Left lobe of liver (tissue), 2 donors: ENCODE results near the gene KIF3A. TPM values are rescaled to one million over a fixed set of nuclear protein-coding genes. Genes with fewer than 3 reads are reported as not detected.

ENCODE experiments used
- ATAC-seq: fragments of 200-7000 bp; cut with Tn5 transposase; one replicate; pipeline ENCODE4 v1.9.1; 2020; ENCODE audit warnings: mild to moderate bottlenecking, moderate library complexity
- DNase-seq: peaks from one replicate; pipeline ENCODE4 v3.0.0-alpha.2; 2020; ENCODE audit warnings: low spot score
- total RNA-seq: library from RNA; stranded (reverse); gene quantifications from one replicate; pipeline ENCODE4 v1.2.1, GENCODE V29; 2021
- donor health status: DM: no; HTN: no; CAD: no; lungs with moderate emphysema.
- donor health status: DM: no; HTN: yes; CAD: no.

KIF3A gene
- total RNA-seq, 1 donor from 2014 or later, result 1.5 TPM

- DNase-seq (no peak), ATAC-seq (no peak)
Measured at GRCh38 chr5:132771503-132771998, 34.2 kb upstream of the KIF3A start.

GRCh38 chr5:132770476-132771159, 33.3 kb upstream of the KIF3A start:
- DNase-seq, result no peak
- ATAC-seq, result no peak

- ATAC-seq, result no peak
Measured at GRCh38 chr5:132768485-132768868, 31.1 kb upstream of the KIF3A start.

GRCh38 chr5:132767150-132767549, 29.8 kb upstream of the KIF3A start:
- ATAC-seq, result no peak

More at GRCh38 chr5:132768485-132768868, 31.1 kb upstream of the KIF3A start:
- no peak for DNase-seq

GRCh38 chr5:132766806-132767055, 29.4 kb upstream of the KIF3A start:
- DNase-seq (no peak), ATAC-seq (no peak)

More at GRCh38 chr5:132767150-132767549, 29.8 kb upstream of the KIF3A start:
- no peak for DNase-seq

- ATAC-seq, result no peak
- DNase-seq, result no peak
Measured at GRCh38 chr5:132766020-132766805, 28.9 kb upstream of the KIF3A start.

GRCh38 chr5:132765311-132766019, 28.1 kb upstream of the KIF3A start:
- DNase-seq, result no peak

GRCh38 chr5:132764671-132765238, 27.4 kb upstream of the KIF3A start:
- peak; percentile 24 for DNase-seq
- no peak for ATAC-seq

More at GRCh38 chr5:132765311-132766019, 28.1 kb upstream of the KIF3A start:
- no peak for ATAC-seq

GRCh38 chr5:132764051-132764450, 26.7 kb upstream of the KIF3A start:
- DNase-seq (peak; percentile 19), ATAC-seq (no peak)

GRCh38 chr5:132763181-132764036, 26.1 kb upstream of the KIF3A start:
- no peak for ATAC-seq
- peak; percentile 28 for DNase-seq

- ATAC-seq (no peak), DNase-seq (peak; percentile 38)
Measured at GRCh38 chr5:132762246-132763000, 25.1 kb upstream of the KIF3A start.

- ATAC-seq, result no peak
- DNase-seq, result peak; percentile 39
Measured at GRCh38 chr5:132761321-132762240, 24.2 kb upstream of the KIF3A start.

GRCh38 chr5:132760601-132761317, 23.4 kb upstream of the KIF3A start:
- DNase-seq, result peak; percentile 27
- ATAC-seq, result no peak

- no peak for ATAC-seq
- DNase-seq, result no peak
Measured at GRCh38 chr5:132760049-132760420, 22.7 kb upstream of the KIF3A start.

- no peak for ATAC-seq
- no peak for DNase-seq
Measured at GRCh38 chr5:132759114-132760048, 22.0 kb upstream of the KIF3A start.

GRCh38 chr5:132758451-132758850, 21.1 kb upstream of the KIF3A start:
- DNase-seq (no peak), ATAC-seq (no peak)

GRCh38 chr5:132756542-132756941, 19.2 kb upstream of the KIF3A start:
- ATAC-seq, result no peak
- no peak for DNase-seq
